ENCODE measurements around the gene ADAMTSL3. TPM values are rescaled to one million over a fixed set of nuclear protein-coding genes. Genes with fewer than 3 reads are reported as not detected.

The ADAMTSL3 gene
- polyA plus RNA-seq, 1 experiment: 0.05 TPM

- Histone ChIP-seq H3K27me3 (ENCODE audit: control insufficient read depth, insufficient read depth, low read length) (peaks cover 31% of the 10 kb centered on the region), H3K9me3 (ENCODE audit: control insufficient read depth, insufficient read depth, low read length) (peaks cover 6% of the 10 kb centered on the region; the same call in 1 of the 2 replicates), H3K4me3 (ENCODE audit: low read depth, low read length) (no peak overlapping the region), H3K27ac (ENCODE audit: low read depth, low read length) (no peak overlapping the region)
- ChIA-PET POLR2A (no interaction called here), CTCF (no interaction called here)
- no peak for TF ChIP-seq CTCF (IDR thresholded peaks at IDR 0.05; ENCODE audit: low read depth, low read length)
- DNase-seq (ENCODE audit: low read depth, low spot score): no peak
These were observed 2.4 kb upstream of the ADAMTSL3 start for GRCh38 chr15:83651541-83651940.

DNA sequence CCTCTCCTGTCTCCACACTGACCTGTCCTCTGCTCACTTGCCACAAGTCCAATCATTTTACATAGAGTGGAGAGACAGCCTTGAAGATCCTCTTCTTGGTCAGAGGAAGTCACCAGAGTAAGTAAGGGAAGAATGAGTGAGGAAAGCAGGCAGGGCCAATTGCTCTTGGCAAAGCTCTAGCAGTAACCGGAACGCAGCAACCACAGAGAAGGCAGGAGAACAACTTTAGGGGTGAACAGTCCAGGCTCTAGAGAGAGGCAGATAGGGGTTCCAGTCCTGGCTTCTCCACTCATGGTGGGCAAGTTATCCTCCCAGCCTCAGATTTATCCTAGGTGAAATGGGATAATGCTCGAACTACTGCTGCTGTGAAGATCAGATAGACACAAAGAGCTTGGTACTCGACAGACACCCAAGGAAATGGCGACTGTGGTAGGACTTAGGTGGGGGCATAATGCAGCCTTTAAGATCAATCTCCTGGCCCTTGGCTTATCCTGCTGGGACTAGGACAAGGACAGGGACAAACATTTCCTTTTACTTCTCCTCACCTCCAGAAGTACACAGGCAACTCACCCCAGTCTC, 1.2 kb upstream of the ADAMTSL3 start:
- POLR2A ChIA-PET: no interaction called here
- Histone ChIP-seq H3K9me3 (ENCODE audit: control insufficient read depth, insufficient read depth, low read length) (peaks cover 6% of the 10 kb centered on the region; the same call in 1 of the 2 replicates), H3K27ac (ENCODE audit: low read depth, low read length) (no peak overlapping the region), H3K27me3 (ENCODE audit: control insufficient read depth, insufficient read depth, low read length) (peaks cover 31% of the 10 kb centered on the region), H3K4me3 (ENCODE audit: low read depth, low read length) (no peak overlapping the region)
- TF ChIP-seq CTCF (IDR thresholded peaks at IDR 0.05; ENCODE audit: low read depth, low read length): no peak
- DNase-seq (ENCODE audit: low read depth, low spot score): no peak
- CTCF ChIA-PET: no interaction called here

DNA sequence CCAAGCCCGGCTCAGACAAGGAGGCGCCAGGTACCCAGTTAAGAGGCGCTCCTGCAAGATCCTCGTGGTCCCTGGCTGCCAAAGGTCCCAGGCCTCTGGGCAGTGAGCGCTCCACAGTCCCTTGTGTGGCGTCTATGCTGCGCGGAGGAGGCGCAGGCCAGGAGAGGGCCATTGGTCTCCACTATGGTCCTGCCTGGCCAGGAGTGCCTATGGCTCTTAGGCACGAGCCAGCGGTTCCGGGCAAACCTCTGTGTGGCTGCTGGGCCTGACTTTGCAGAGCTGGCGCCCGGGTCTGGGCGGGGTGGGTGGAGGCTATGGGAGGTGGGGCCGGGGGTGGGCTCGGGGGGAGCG, 660 bp upstream of the ADAMTSL3 start:
- CTCF ChIA-PET: no interaction called here
- Histone ChIP-seq H3K4me3 (ENCODE audit: low read depth, low read length) (no peak overlapping the region), H3K27me3 (ENCODE audit: control insufficient read depth, insufficient read depth, low read length) (peaks cover 31% of the 10 kb centered on the region), H3K27ac (ENCODE audit: low read depth, low read length) (no peak overlapping the region), H3K9me3 (ENCODE audit: control insufficient read depth, insufficient read depth, low read length) (peaks cover 6% of the 10 kb centered on the region; the same call in 1 of the 2 replicates)
- DNase-seq (ENCODE audit: low read depth, low spot score): no peak
- POLR2A ChIA-PET: no interaction called here
- TF ChIP-seq CTCF (IDR thresholded peaks at IDR 0.05; ENCODE audit: low read depth, low read length): no peak

GRCh38 chr15:83654379-83655236, 685 bp downstream of the ADAMTSL3 start:
- no peak for TF ChIP-seq CTCF (IDR thresholded peaks at IDR 0.05; ENCODE audit: low read depth, low read length)
- peaks cover 31% of the 10 kb centered on the region for H3K27me3 ChIP-seq (ENCODE audit: control insufficient read depth, insufficient read depth, low read length)
- H3K4me3 ChIP-seq (ENCODE audit: low read depth, low read length): no peak overlapping the region
- no peak overlapping the region for H3K27ac ChIP-seq (ENCODE audit: low read depth, low read length)
- ChIA-PET POLR2A (no interaction called here), CTCF (no interaction called here)
- no peak for DNase-seq (ENCODE audit: low read depth, low spot score)
- peaks cover 6% of the 10 kb centered on the region; the same call in 1 of the 2 replicates for H3K9me3 ChIP-seq (ENCODE audit: control insufficient read depth, insufficient read depth, low read length)

DNA sequence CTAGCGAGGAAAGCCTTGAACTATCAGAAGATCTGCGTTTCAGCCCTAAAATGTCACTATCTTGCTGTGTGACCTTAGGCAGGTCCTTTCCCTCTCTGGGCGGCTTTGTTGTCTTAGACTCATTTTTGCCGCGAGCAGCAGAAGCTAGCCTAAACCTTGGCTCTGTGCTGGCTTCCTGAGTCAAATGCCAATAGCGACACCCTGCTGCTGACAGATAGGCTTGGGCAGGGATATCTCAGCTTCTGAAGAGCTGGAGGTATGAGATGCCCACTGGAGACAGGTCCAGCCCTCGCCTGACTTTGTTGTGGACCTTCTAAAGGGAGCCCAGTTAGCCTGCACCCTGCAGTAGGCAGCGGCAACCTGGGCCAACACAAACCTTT, 1.3 kb downstream of the ADAMTSL3 start:
- CTCF ChIA-PET: no interaction called here
- POLR2A ChIA-PET: no interaction called here
- TF ChIP-seq CTCF (IDR thresholded peaks at IDR 0.05; ENCODE audit: low read depth, low read length): no peak
- Histone ChIP-seq H3K4me3 (ENCODE audit: low read depth, low read length) (no peak overlapping the region), H3K9me3 (ENCODE audit: control insufficient read depth, insufficient read depth, low read length) (peaks cover 6% of the 10 kb centered on the region; the same call in 1 of the 2 replicates), H3K27ac (ENCODE audit: low read depth, low read length) (no peak overlapping the region), H3K27me3 (ENCODE audit: control insufficient read depth, insufficient read depth, low read length) (peaks cover 31% of the 10 kb centered on the region)
- DNase-seq (ENCODE audit: low read depth, low spot score): no peak

Data from AG04450 (cell line).